Esophagus squamous epithelium (tissue), 5 donors: ENCODE measurements around the gene AQP5. TPM values are rescaled to one million over a fixed set of nuclear protein-coding genes. Genes with fewer than 3 reads are reported as not detected.
A peak's percentile ranks its signal among the peaks of the same experiment; 100 is the strongest.

Source experiments
- DNase-seq: peaks from one replicate; lab custom pipeline; 2025; lab: John Stamatoyannopoulos, UW
- H3K27ac ChIP-seq, 4 donors: fragments of 200-600 bp; sonication (generic); one replicate each; pipeline ENCODE4 v1.5.1; 2016 to 2019; ENCODE audit warnings: mild to moderate bottlenecking in 1 of 4
- H3K27me3 ChIP-seq, 4 donors: fragments of 200-600 bp; sonication (generic); 1 replicate in 3 of 4; 2 replicates in 1 of 4; pipeline versions ENCODE4 v1.5.1 to v1.6.0; 2017 to 2021; ENCODE audit warnings: antibody characterized with exemption in 1 of 4
- H3K36me3 ChIP-seq, 3 donors: fragments of 200-600 bp; sonication (generic); one replicate each; pipeline ENCODE4 v1.5.1; 2016 to 2019
- H3K4me1 ChIP-seq, 3 donors: fragments of 200-600 bp; sonication (generic); one replicate each; pipeline ENCODE4 v1.5.1; 2017 to 2019
- H3K4me3 ChIP-seq, 4 donors: fragments of 200-600 bp; sonication (generic); 1 replicate in 3 of 4; 2 replicates in 1 of 4; pipeline ENCODE4 v1.5.1; 2016 to 2019; ENCODE audit warnings: mild to moderate bottlenecking in 2 of 4, moderate library complexity in 1 of 4
- H3K9me3 ChIP-seq, 3 donors: fragments of 200-600 bp; sonication (generic); one replicate each; pipeline ENCODE4 v1.5.1; 2016 to 2019
- CTCF ChIP-seq, 6 experiments: fragments of 450-650 bp in 4 of 6; fragments of 200-600 bp in 2 of 6; sonication (generic) in 2 of 6; IDR thresholded peaks; one replicate each; pipeline ENCODE4 v1.5.1; 2016 to 2019; ENCODE audit warnings: antibody characterized with exemption in 6 of 6, mild to moderate bottlenecking in 4 of 6, moderate library complexity in 4 of 6
- POLR2A ChIP-seq, 4 donors: fragments of 450-650 bp; IDR thresholded peaks; one replicate each; pipeline ENCODE4 v1.6.1; 2017; ENCODE audit warnings: antibody characterized with exemption in 4 of 4, mild to moderate bottlenecking in 4 of 4, moderate library complexity in 3 of 4
- WGBS, 2 donors: methylation state at CpG; one replicate each; pipeline ENCODE4 v1.1.5; 2018; 5-methylcytosine and 5-hydroxymethylcytosine counted together
- intact Hi-C: fragments of 100-400 bp; cut with DNase I; formaldehyde crosslinking; loops from one replicate; pipeline ENCODE4 v1.15.0; 2022
- total RNA-seq, 4 donors: library from RNA; depleted of rRNA; stranded (reverse); fragments of >200 nt; gene quantifications; one replicate each; pipeline ENCODE4 v1.1.0, GENCODE V29; 2016
- donor health status: DM: yes; HTN: yes; CAD: no.

AQP5 gene
- total RNA-seq, 4 donors from 2014 or later, result 4.7 to 42.2 (median 18.6) TPM

- H3K36me3 ChIP-seq, result no peaks in the 10 kb centered on the region
- TF ChIP-seq CTCF (IDR thresholded peaks at IDR 0.05) (no peak), POLR2A (IDR thresholded peaks at IDR 0.05) (no peak)
- peaks cover 8 to 63% (median 11%) of the 10 kb centered on the region in 3 donors for H3K4me1 ChIP-seq
- no peak overlapping the region for H3K4me3 ChIP-seq
- H3K9me3 ChIP-seq, result no peaks in the 10 kb centered on the region
- DNase-seq, result no peak
- peak overlapping the region in 3 of 4 donors; percentile 70 to 80 (median 76) for H3K27ac ChIP-seq
- peaks cover 0 to 9% (median 0%) of the 10 kb centered on the region in 4 donors for H3K27me3 ChIP-seq
- intact Hi-C loops, result no loop called here
- WGBS, 2 donors, result 63 to 66% methylated on average over 3 to 4 of the region's 5 CpGs
These were observed 43.9 kb upstream of the AQP5 start for GRCh38 chr12:49917788-49918173.

- no peak for DNase-seq
- peaks cover 0 to 9% (median 0%) of the 10 kb centered on the region in 4 donors for H3K27me3 ChIP-seq
- H3K27ac ChIP-seq, result peak overlapping the region in 2 of 4 donors; percentile 42 to 63
- no peaks in the 10 kb centered on the region for H3K36me3 ChIP-seq
- no peak overlapping the region for H3K4me3 ChIP-seq
- TF ChIP-seq POLR2A (IDR thresholded peaks at IDR 0.05), result no peak
- no peak for TF ChIP-seq CTCF (IDR thresholded peaks at IDR 0.05)
- 30 to 53% methylated on average over 9 to 10 of the region's 12 CpGs for WGBS, 2 donors
- peaks cover 8 to 79% (median 11%) of the 10 kb centered on the region in 3 donors for H3K4me1 ChIP-seq
- H3K9me3 ChIP-seq, result no peaks in the 10 kb centered on the region
- intact Hi-C loops, result no loop called here
These were observed 41.3 kb upstream of the AQP5 start for GRCh38 chr12:49920241-49920914.

- Histone ChIP-seq H3K4me3 (no peak overlapping the region), H3K9me3 (no peaks in the 10 kb centered on the region), H3K4me1 (peaks cover 8 to 77% (median 11%) of the 10 kb centered on the region in 3 donors), H3K36me3 (no peaks in the 10 kb centered on the region), H3K27me3 (peaks cover 0 to 9% (median 0%) of the 10 kb centered on the region in 4 donors), H3K27ac (peak overlapping the region in 2 of 4 donors; percentile 42 to 63)
- intact Hi-C loops, result no loop called here
- no peak for DNase-seq
- TF ChIP-seq CTCF (IDR thresholded peaks at IDR 0.05) (no peak), POLR2A (IDR thresholded peaks at IDR 0.05) (no peak)
- WGBS, 2 donors, result 72 to 83% methylated on average over 2 to 3 of the region's 3 CpGs
These were observed 40.8 kb upstream of the AQP5 start for GRCh38 chr12:49920915-49921286.

GRCh38 chr12:49921299-49921698, 40.4 kb upstream of the AQP5 start:
- Histone ChIP-seq H3K36me3 (no peaks in the 10 kb centered on the region), H3K4me3 (no peak overlapping the region), H3K27ac (peak overlapping the region in 2 of 4 donors; percentile 42 to 67), H3K4me1 (peaks cover 8 to 73% (median 11%) of the 10 kb centered on the region in 3 donors), H3K27me3 (peaks cover 0 to 9% (median 0%) of the 10 kb centered on the region in 4 donors), H3K9me3 (no peaks in the 10 kb centered on the region)
- DNase-seq, result no peak
- intact Hi-C loops, result no loop called here
- TF ChIP-seq POLR2A (IDR thresholded peaks at IDR 0.05), result no peak
- TF ChIP-seq CTCF (IDR thresholded peaks at IDR 0.05), result no peak
- 44 to 77% methylated on average over 2 to 3 of the region's 3 CpGs for WGBS, 2 donors

GRCh38 chr12:49921936-49922335, 39.7 kb upstream of the AQP5 start:
- H3K4me1 ChIP-seq, result peaks cover 8 to 67% (median 11%) of the 10 kb centered on the region in 3 donors
- no peak overlapping the region for H3K4me3 ChIP-seq
- H3K27me3 ChIP-seq, result peaks cover 0 to 9% (median 0%) of the 10 kb centered on the region in 4 donors
- TF ChIP-seq POLR2A (IDR thresholded peaks at IDR 0.05) (no peak), CTCF (IDR thresholded peaks at IDR 0.05) (no peak)
- peak overlapping the region in 3 of 4 donors; percentile 26 to 67 (median 45) for H3K27ac ChIP-seq
- no peaks in the 10 kb centered on the region for H3K9me3 ChIP-seq
- DNase-seq, result no peak
- WGBS, 2 donors, result 57 to 58% methylated on average over 6 of the region's 6 CpGs
- intact Hi-C loops, result no loop called here
- H3K36me3 ChIP-seq, result no peaks in the 10 kb centered on the region
